Panc1 (cell line): ENCODE data around the gene TLE5.

Source experiments
- CTCF ChIP-seq: fragments of 450-650 bp; IDR thresholded peaks from 2 replicates; pipeline ENCODE4 v1.5.1; 2017; ENCODE audit warnings: mild to moderate bottlenecking
- POLR2AphosphoS5 ChIP-seq: IDR thresholded peaks from 2 replicates; pipeline ENCODE4 v1.6.1; 2012; ENCODE audit warnings: mild to moderate bottlenecking, low read depth, low read length, moderate library complexity
- REST ChIP-seq, 2 experiments: IDR thresholded peaks; 2 replicates each; pipeline ENCODE4 v1.6.1; 2011 to 2012; ENCODE audit warnings: low read depth in 2 of 2, control low read depth in 1 of 2, low read length in 1 of 2, mild to moderate bottlenecking in 1 of 2, moderate library complexity in 1 of 2; ENCODE audit not compliant: insufficient read depth in 1 of 2
- SIN3A ChIP-seq: IDR thresholded peaks from 2 replicates; pipeline ENCODE4 v1.6.1; 2012; ENCODE audit warnings: low read depth, mild to moderate bottlenecking, low read length, moderate library complexity, borderline replicate concordance; ENCODE audit not compliant: insufficient read depth
- TCF7L2 ChIP-seq: IDR thresholded peaks from 2 replicates; pipeline ENCODE4 v1.6.1; 2011; ENCODE audit warnings: mild to moderate bottlenecking, low read depth, low read length, inconsistent platforms

- TF ChIP-seq CTCF (no peak), POLR2AphosphoS5 (no peak), TCF7L2 (no peak), REST (IDR thresholded peaks at IDR 0.05; ENCODE audit: insufficient read depth in 1 of 2, low read depth in 2 of 2, low read length in 1 of 2) (no peak), SIN3A (no peak)
Measured at GRCh38 chr19:3098141-3098514, 35.8 kb upstream of the TLE5 start.
